K562 (cell line): ENCODE data around the gene SRP72. TPM values are rescaled to one million over a fixed set of nuclear protein-coding genes. Genes with fewer than 3 reads are reported as not detected.

ENCODE experiments used
- CTCF ChIP-seq, 3 experiments: IDR thresholded peaks in 2 of 3; conservative IDR thresholded peaks in 1 of 3; 2 replicates each; pipeline ENCODE4 v1.5.1; 2011 to 2012; ENCODE audit warnings: low read length in 3 of 3, mild to moderate bottlenecking in 3 of 3, control low read depth in 2 of 3, improper control_type of control experiment in 1 of 3, inconsistent platforms in 1 of 3, low read depth in 1 of 3, mixed read lengths in 1 of 3, moderate library complexity in 1 of 3; ENCODE audit not compliant: insufficient read depth in 2 of 3
- DNMT1 ChIP-seq: fragments of 450-650 bp; IDR thresholded peaks from 2 replicates; pipeline ENCODE4 v1.6.1; 2016; ENCODE audit warnings: antibody characterized with exemption, mild to moderate bottlenecking
- ESRRB ChIP-seq: fragments of 250-450 bp; sonication (Bioruptor Pico); IDR thresholded peaks from 2 replicates; pipeline ENCODE4 v1.5.0; 2020; ENCODE audit warnings: mild to moderate bottlenecking, moderate library complexity, borderline replicate concordance
- FOS ChIP-seq: IDR thresholded peaks from 3 replicates; pipeline ENCODE4 v1.6.1; 2011; ENCODE audit not compliant: insufficient read length; ENCODE audit errors: extremely low read depth
- HCFC1 ChIP-seq: IDR thresholded peaks from 2 replicates; pipeline ENCODE4 v1.6.1; 2012; ENCODE audit warnings: low read depth, low read length, improper control_type of control experiment
- HES1 ChIP-seq: fragments of 450-650 bp; IDR thresholded peaks from 2 replicates; pipeline ENCODE4 v1.6.1; 2016; ENCODE audit warnings: low read depth, mild to moderate bottlenecking, moderate library complexity
- L3MBTL2 ChIP-seq: fragments of 450-650 bp; IDR thresholded peaks from 2 replicates; pipeline ENCODE4 v1.6.1; 2016; ENCODE audit warnings: mild to moderate bottlenecking, moderate library complexity
- MIER1 ChIP-seq: fragments of 450-650 bp; IDR thresholded peaks from 2 replicates; pipeline ENCODE4 v1.6.1; 2016; ENCODE audit warnings: antibody characterized with exemption, mild to moderate bottlenecking, low read depth
- MTA3 ChIP-seq: fragments of 450-650 bp; formaldehyde crosslinking; IDR thresholded peaks from 2 replicates; pipeline ENCODE4 v1.6.1; 2017; ENCODE audit warnings: mild to moderate bottlenecking, borderline replicate concordance
- MYNN ChIP-seq, 2 experiments: sonication (generic); formaldehyde crosslinking in 1 of 2; IDR thresholded peaks; 2 replicates each; pipeline versions ENCODE4 v1.5.0 to v1.6.1; 2016 to 2020; ENCODE audit warnings: antibody characterized with exemption in 1 of 2, missing genetic modification reagents in 1 of 2
- NFIC ChIP-seq: fragments of 450-650 bp; IDR thresholded peaks from 2 replicates; pipeline ENCODE4 v1.6.1; 2017; ENCODE audit warnings: mild to moderate bottlenecking, inconsistent platforms
- NONO ChIP-seq, 2 experiments: fragments of 200-400 bp in 1 of 2; fragments of 450-650 bp in 1 of 2; formaldehyde crosslinking in 1 of 2; IDR thresholded peaks; 2 replicates each; pipeline ENCODE4 v1.6.1; 2017; ENCODE audit warnings: low read depth in 2 of 2, mild to moderate bottlenecking in 2 of 2, moderate library complexity in 2 of 2, low read length in 1 of 2
- PPARD ChIP-seq: fragments of 250-450 bp; sonication (Bioruptor Pico); IDR thresholded peaks from 2 replicates; pipeline ENCODE4 v1.8.0; 2022; ENCODE audit warnings: inconsistent platforms, mild to moderate bottlenecking, moderate library complexity
- SIX5 ChIP-seq, 2 experiments: IDR thresholded peaks; 2 replicates each; pipeline ENCODE4 v1.6.1; 2011; ENCODE audit warnings: low read length in 2 of 2, borderline replicate concordance in 1 of 2, low read depth in 1 of 2, mild to moderate bottlenecking in 1 of 2, moderate library complexity in 1 of 2; ENCODE audit not compliant: insufficient read depth in 1 of 2
- SPI1 ChIP-seq: IDR thresholded peaks from 2 replicates; pipeline ENCODE4 v1.6.1; 2011; ENCODE audit warnings: low read depth, low read length, control low read depth, borderline replicate concordance
- TCF3 ChIP-seq: sonication (generic); formaldehyde crosslinking; IDR thresholded peaks from 2 replicates; pipeline ENCODE4 v1.4.0; 2020; ENCODE audit warnings: mild to moderate bottlenecking, missing genetic modification reagents
- TFE3 ChIP-seq: fragments of 450-650 bp; formaldehyde crosslinking; IDR thresholded peaks from 2 replicates; pipeline ENCODE4 v1.4.0; 2020; ENCODE audit warnings: mild to moderate bottlenecking, mixed read lengths
- XRCC5 ChIP-seq: fragments of 200-400 bp; formaldehyde crosslinking; IDR thresholded peaks from 2 replicates; pipeline ENCODE4 v1.6.1; 2017; ENCODE audit warnings: low read depth, mild to moderate bottlenecking, low read length
- YY1 ChIP-seq, 3 experiments: IDR thresholded peaks; 2 replicates each; pipeline ENCODE4 v1.6.1; 2011; ENCODE audit warnings: low read length in 2 of 3, mild to moderate bottlenecking in 2 of 3, moderate library complexity in 2 of 3, borderline replicate concordance in 1 of 3, control low read depth in 1 of 3, low read depth in 1 of 3; ENCODE audit not compliant: insufficient read depth in 3 of 3, insufficient replicate concordance in 2 of 3, control insufficient read depth in 1 of 3, insufficient read length in 1 of 3; ENCODE audit errors: extremely low read depth in 1 of 3
- ZBTB12 ChIP-seq: fragments of 250-450 bp; sonication (Bioruptor Pico); IDR thresholded peaks from 2 replicates; pipeline ENCODE4 v1.4.0; 2020
- ZFP36 ChIP-seq: fragments of 150-350 bp; IDR thresholded peaks from 2 replicates; pipeline ENCODE4 v1.6.1; 2018; ENCODE audit warnings: low read length, low read depth; ENCODE audit not compliant: partially characterized antibody
- ZFX ChIP-seq: sonication (generic); formaldehyde crosslinking; IDR thresholded peaks from 2 replicates; pipeline ENCODE4 v1.8.0; 2022; ENCODE audit warnings: mild to moderate bottlenecking, missing genetic modification reagents, moderate library complexity
- ZNF431 ChIP-seq: sonication (generic); formaldehyde crosslinking; IDR thresholded peaks from 2 replicates; pipeline ENCODE4 v1.8.0; 2022; ENCODE audit warnings: mild to moderate bottlenecking, missing genetic modification reagents
- polyA plus RNA-seq, 8 experiments: library from polyadenylated mRNA; depleted of rRNA in 4 of 8; stranded (reverse) in 5 of 8; unstranded in 3 of 8; fragments of >200 nt; fragmentation: Nextera tagmentation in 2 of 8; fragmentation: Illumina TruSeq in 1 of 8; extraction: Ambion mirVana in 2 of 8; extraction: Trizol in 1 of 8; gene quantifications; 2 replicates each; pipeline versions ENCODE4 v1.2.1 to v1.2.3, GENCODE V29; 2011 to 2014; ENCODE audit warnings: inconsistent platforms in 1 of 8, missing spikeins in 1 of 8
- total RNA-seq, 7 experiments: library from RNA; depleted of rRNA in 6 of 7; stranded (reverse); fragments of >200 nt in 6 of 7; fragmentation: Illumina TruSeq in 2 of 7; extraction: Trizol in 2 of 7; gene quantifications; 2 replicates each; pipeline versions ENCODE4 v1.2.1 to v1.2.3, GENCODE V29; 2011 to 2021; ENCODE audit warnings: low replicate concordance in 1 of 7

SRP72 gene
- total and polyA plus RNA-seq, 9 of the 15 experiments (the other 6 are each of a cell fraction or from before 2014, with no cell fraction given): 124 to 341 (median 202) TPM

GRCh38 chr4:56544573-56545131 lies 77.2 kb downstream of the SRP72 start (continued):
- peak; percentile 89 for TF ChIP-seq XRCC5
- TF ChIP-seq NFIC: peak; percentile 27; the same call in 1 of the 2 replicates
- TF ChIP-seq ZNF431 (CRISPR knock-in tag): no peak
- peak; percentile 75 for TF ChIP-seq ZFX (CRISPR knock-in tag)
- no peak for TF ChIP-seq MIER1
- no peak for TF ChIP-seq PPARD (CRISPR knock-in tag)
- TF ChIP-seq ZFP36: peak; percentile 20
- TF ChIP-seq ZBTB12 (CRISPR knock-in tag): no peak
- TF ChIP-seq SIX5 (IDR thresholded peaks at IDR 0.05; ENCODE audit: borderline replicate concordance in 1 of 2, insufficient read depth in 1 of 2, low read depth in 1 of 2, low read length in 2 of 2): no peak
- TF ChIP-seq L3MBTL2: peak; percentile 90
- TF ChIP-seq SPI1: no peak
- TF ChIP-seq TFE3: no peak
- TF ChIP-seq TCF3 (CRISPR knock-in tag): peak; percentile 37
- peak in 2 of 3 experiments; percentile 26 to 44 for TF ChIP-seq YY1 (IDR thresholded peaks at IDR 0.05; ENCODE audit: borderline replicate concordance in 1 of 3, control insufficient read depth in 1 of 3, extremely low read depth in 1 of 3, insufficient read depth in 3 of 3, insufficient read length in 1 of 3, insufficient replicate concordance in 2 of 3, low read depth in 1 of 3, low read length in 2 of 3)
- TF ChIP-seq MYNN (IDR thresholded peaks at IDR 0.05): no peak; the same call in 1 of the 2 replicates
- no peak for TF ChIP-seq MYNN (CRISPR knock-in tag; IDR thresholded peaks at IDR 0.05)
- TF ChIP-seq HCFC1: no peak
- TF ChIP-seq CTCF (IDR thresholded peaks at IDR 0.05 in 2 of 3, conservative IDR thresholded peaks at IDR 0.05 in 1 of 3; ENCODE audit: insufficient read depth in 2 of 3, low read depth in 1 of 3, low read length in 3 of 3): peak; percentile 98 to 99 (median 99)
- TF ChIP-seq MTA3: peak; percentile 68; the same call in 1 of the 2 replicates
- TF ChIP-seq FOS: no peak
- TF ChIP-seq HES1: no peak
- TF ChIP-seq DNMT1: no peak
- no peak for TF ChIP-seq ESRRB (CRISPR knock-in tag)
- peak in 1 of 2 experiments; percentile 63; a peak in 1 of 4 replicates for TF ChIP-seq NONO (IDR thresholded peaks at IDR 0.05; ENCODE audit: low read depth in 2 of 2, low read length in 1 of 2)
